GM23338 (cell line): ENCODE results near the gene TMSB4X. TPM values are rescaled to one million over a fixed set of nuclear protein-coding genes. Genes with fewer than 3 reads are reported as not detected.

Experiments used
- ATAC-seq: fragments of 200-7000 bp; cut with Tn5 transposase; 3 replicates; pipeline ENCODE4 v1.9.1; 2020
- DNase-seq: peaks from one replicate; pipeline ENCODE4 v3.0.0-alpha.2; 2015; ENCODE audit warnings: low spot score
- H2AFZ ChIP-seq: fragments of 200-600 bp; sonication (generic); 2 replicates; pipeline ENCODE4 v1.8.0; 2016; ENCODE audit warnings: antibody characterized with exemption, mild to moderate bottlenecking, moderate library complexity
- H3F3A ChIP-seq: fragments of 200-600 bp; sonication (generic); replicated peaks from 2 replicates; pipeline ENCODE4 v1.8.0; 2017; ENCODE audit warnings: antibody characterized with exemption, mixed run types, low read depth
- H3K27ac ChIP-seq: fragments of 200-600 bp; sonication (generic); 2 replicates; pipeline ENCODE4 v1.6.1; 2016; ENCODE audit warnings: low read depth
- H3K27me3 ChIP-seq: fragments of 200-600 bp; sonication (generic); 2 replicates; pipeline ENCODE4 v1.8.0; 2016; ENCODE audit warnings: mild to moderate bottlenecking, mixed run types, moderate library complexity; ENCODE audit not compliant: insufficient read depth
- H3K36me3 ChIP-seq: fragments of 200-600 bp; sonication (generic); 2 replicates; pipeline ENCODE4 v1.8.0; 2016; ENCODE audit warnings: mild to moderate bottlenecking; ENCODE audit not compliant: insufficient read depth
- H3K4me1 ChIP-seq: fragments of 200-600 bp; sonication (generic); 2 replicates; pipeline ENCODE4 v1.8.0; 2016; ENCODE audit warnings: mild to moderate bottlenecking, moderate library complexity; ENCODE audit not compliant: insufficient read depth
- H3K4me2 ChIP-seq: fragments of 200-600 bp; sonication (generic); 2 replicates; pipeline ENCODE4 v1.7.1; 2017; ENCODE audit warnings: mixed run types
- H3K4me3 ChIP-seq: fragments of 200-600 bp; sonication (generic); 2 replicates; pipeline ENCODE4 v1.6.1; 2016; ENCODE audit warnings: mixed run types
- H3K79me2 ChIP-seq: fragments of 200-600 bp; sonication (generic); replicated peaks from 2 replicates; pipeline ENCODE4 v1.8.0; 2017; ENCODE audit warnings: mild to moderate bottlenecking; ENCODE audit not compliant: insufficient read depth
- H3K9me2 ChIP-seq: fragments of 200-600 bp; sonication (generic); 2 replicates; pipeline ENCODE4 v1.8.0; 2017; ENCODE audit not compliant: insufficient read depth
- H4K20me1 ChIP-seq: fragments of 200-600 bp; sonication (generic); replicated peaks from 2 replicates; pipeline ENCODE4 v1.8.0; 2017; ENCODE audit warnings: mild to moderate bottlenecking; ENCODE audit not compliant: insufficient read depth
- H3K27ac Mint-ChIP-seq: 2 replicates; pipeline ENCODE4 v1.8.0; 2020; ENCODE audit warnings: inconsistent platforms, mild to moderate bottlenecking, moderate library complexity, mixed read lengths
- H3K27me3 Mint-ChIP-seq: 3 replicates; pipeline ENCODE4 v1.8.0; 2022; ENCODE audit warnings: low read depth, mild to moderate bottlenecking, moderate library complexity, mixed read lengths, inconsistent platforms; ENCODE audit not compliant: insufficient read depth, poor library complexity
- H3K36me3 Mint-ChIP-seq: 3 replicates; pipeline ENCODE4 v1.8.0; 2021; ENCODE audit warnings: low read depth, mild to moderate bottlenecking, inconsistent platforms, moderate library complexity, mixed read lengths
- H3K4me1 Mint-ChIP-seq: 3 replicates; pipeline ENCODE4 v1.8.0; 2020; ENCODE audit warnings: mild to moderate bottlenecking, inconsistent platforms, mixed read lengths
- H3K4me3 Mint-ChIP-seq: 3 replicates; pipeline ENCODE4 v1.8.0; 2021; ENCODE audit warnings: moderate library complexity, mild to moderate bottlenecking, inconsistent platforms, mixed read lengths
- H3K9me3 Mint-ChIP-seq: 3 replicates; pipeline ENCODE4 v1.8.0; 2020; ENCODE audit warnings: moderate library complexity, mild to moderate bottlenecking, inconsistent platforms, mixed read lengths
- CREB1 ChIP-seq: fragments of 250-450 bp; sonication (Bioruptor Pico); IDR thresholded peaks from 2 replicates; pipeline ENCODE4 v1.5.0; 2020; ENCODE audit warnings: low read depth, mild to moderate bottlenecking, moderate library complexity
- CTCF ChIP-seq, 2 experiments: fragments of 200-600 bp in 1 of 2; sonication (generic) in 1 of 2; conservative IDR thresholded peaks; 2 replicates each; pipeline versions ENCODE4 v1.5.1 to v1.6.1; 2016 to 2017; ENCODE audit warnings: antibody characterized with exemption in 2 of 2, low read depth in 2 of 2, mild to moderate bottlenecking in 2 of 2, moderate library complexity in 1 of 2
- EZH2 ChIP-seq: fragments of 200-600 bp; sonication (generic); IDR thresholded peaks from one replicate; pipeline ENCODE4 v1.8.0; 2017; ENCODE audit warnings: antibody characterized with exemption, mild to moderate bottlenecking, low read depth; ENCODE audit not compliant: unreplicated experiment
- EZH2phosphoT487 ChIP-seq: fragments of 200-600 bp; sonication (generic); IDR thresholded peaks from one replicate; pipeline ENCODE4 v1.8.1; 2018; ENCODE audit warnings: antibody characterized with exemption; ENCODE audit not compliant: unreplicated experiment
- JUNB ChIP-seq: IDR thresholded peaks from one replicate; pipeline ENCODE4 v1.6.1; 2016; ENCODE audit warnings: antibody characterized with exemption; ENCODE audit not compliant: unreplicated experiment
- NANOG ChIP-seq: IDR thresholded peaks from 2 replicates; pipeline ENCODE4 v1.6.1; 2016; ENCODE audit warnings: antibody characterized with exemption, borderline replicate concordance
- POLR2AphosphoS5 ChIP-seq: IDR thresholded peaks from 2 replicates; pipeline ENCODE4 v1.6.1; 2016; ENCODE audit warnings: antibody characterized with exemption, low read depth
- STAT1 ChIP-seq: IDR thresholded peaks from one replicate; pipeline ENCODE4 v1.6.1; 2016; ENCODE audit warnings: antibody characterized with exemption; ENCODE audit not compliant: unreplicated experiment
- ZNF114 ChIP-seq: fragments of 250-450 bp; sonication (Bioruptor Pico); IDR thresholded peaks from 2 replicates; pipeline ENCODE4 v1.5.0; 2020; ENCODE audit warnings: mild to moderate bottlenecking, moderate library complexity
- ZNF331 ChIP-seq: fragments of 250-450 bp; sonication (Bioruptor Pico); IDR thresholded peaks from 2 replicates; pipeline ENCODE4 v1.5.0; 2020; ENCODE audit warnings: low read depth, mild to moderate bottlenecking, moderate library complexity
- polyA plus RNA-seq: library from polyadenylated mRNA; unstranded; fragments of >200 nt; fragmentation: Nextera tagmentation; extraction: Ambion mirVana; gene quantifications from 2 replicates; pipeline ENCODE4 v1.2.1, GENCODE V29; 2016
- total RNA-seq: library from RNA; depleted of rRNA; stranded (reverse); fragments of >200 nt; shearing (Covaris generic); gene quantifications from 2 replicates; pipeline ENCODE4 v1.2.3, GENCODE V29; 2014
- TF ChIP-seq, protein P1 (sequence below): IDR thresholded peaks from 2 replicates; pipeline ENCODE4 v1.6.1; 2016; ENCODE audit warnings: antibody characterized with exemption
- TF ChIP-seq, protein P2 (sequence below): fragments of 250-450 bp; sonication (Bioruptor Pico); IDR thresholded peaks from 2 replicates; pipeline ENCODE4 v1.5.0; 2020; ENCODE audit warnings: mild to moderate bottlenecking, moderate library complexity

The TMSB4X gene
- total and polyA plus RNA-seq, 2 experiments from 2014 or later, result 999 to 6,191 TPM

GRCh38 chrX:12986886-12987285 is 12.0 kb downstream of the TMSB4X start:
- ATAC-seq, result no peak
- Mint-ChIP-seq H3K4me3 (no peak overlapping the region), H3K36me3 (peaks cover 12% of the 10 kb centered on the region), H3K9me3 (peaks cover 6% of the 10 kb centered on the region; the same call in 2 of the 3 replicates), H3K27me3 (peaks cover 4% of the 10 kb centered on the region), H3K4me1 (peaks cover 6% of the 10 kb centered on the region; the same call in 2 of the 3 replicates), H3K27ac (no peak overlapping the region)
- Histone ChIP-seq H3K36me3 (no peaks in the 10 kb centered on the region), H3K79me2 (no peaks in the 10 kb centered on the region), H3K9me2 (no peaks in the 10 kb centered on the region), H3K4me2 (no peak overlapping the region), H3K4me3 (no peak overlapping the region), H3K27ac (no peak overlapping the region), H2AFZ (no peak overlapping the region), H4K20me1 (no peaks in the 10 kb centered on the region), H3K4me1 (0 out of 2 replicates have a peak, but pooled peaks cover 5% of the 10 kb centered on the region), H3K27me3 (no peaks in the 10 kb centered on the region), H3F3A (no peaks in the 10 kb centered on the region)
- TF ChIP-seq JUNB (no peak), EZH2 (no peak), CREB1 (CRISPR knock-in tag) (no peak)
- DNase-seq, result no peak

- Histone ChIP-seq H3K79me2 (no peaks in the 10 kb centered on the region), H3K4me2 (no peak overlapping the region), H2AFZ (no peak overlapping the region), H3K27ac (no peak overlapping the region), H3K4me1 (0 out of 2 replicates have a peak, but pooled peaks cover 5% of the 10 kb centered on the region), H3F3A (no peaks in the 10 kb centered on the region), H3K9me2 (no peaks in the 10 kb centered on the region), H3K36me3 (no peaks in the 10 kb centered on the region), H3K4me3 (no peak overlapping the region), H3K27me3 (no peaks in the 10 kb centered on the region), H4K20me1 (no peaks in the 10 kb centered on the region)
- Mint-ChIP-seq H3K4me1 (peaks cover 6% of the 10 kb centered on the region; the same call in 2 of the 3 replicates), H3K36me3 (peaks cover 12% of the 10 kb centered on the region), H3K9me3 (peaks cover 6% of the 10 kb centered on the region; the same call in 2 of the 3 replicates), H3K27me3 (peaks cover 4% of the 10 kb centered on the region), H3K27ac (no peak overlapping the region), H3K4me3 (no peak overlapping the region)
- ATAC-seq, result no peak
- no peak for DNase-seq
- TF ChIP-seq, protein P1, sequence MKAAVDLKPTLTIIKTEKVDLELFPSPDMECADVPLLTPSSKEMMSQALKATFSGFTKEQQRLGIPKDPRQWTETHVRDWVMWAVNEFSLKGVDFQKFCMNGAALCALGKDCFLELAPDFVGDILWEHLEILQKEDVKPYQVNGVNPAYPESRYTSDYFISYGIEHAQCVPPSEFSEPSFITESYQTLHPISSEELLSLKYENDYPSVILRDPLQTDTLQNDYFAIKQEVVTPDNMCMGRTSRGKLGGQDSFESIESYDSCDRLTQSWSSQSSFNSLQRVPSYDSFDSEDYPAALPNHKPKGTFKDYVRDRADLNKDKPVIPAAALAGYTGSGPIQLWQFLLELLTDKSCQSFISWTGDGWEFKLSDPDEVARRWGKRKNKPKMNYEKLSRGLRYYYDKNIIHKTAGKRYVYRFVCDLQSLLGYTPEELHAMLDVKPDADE, result no peak
- TF ChIP-seq NANOG (no peak), JUNB (no peak), ZNF114 (CRISPR knock-in tag) (no peak), POLR2AphosphoS5 (no peak), CREB1 (CRISPR knock-in tag) (no peak), EZH2 (no peak), STAT1 (no peak), EZH2phosphoT487 (no peak), CTCF (conservative IDR thresholded peaks at IDR 0.05; ENCODE audit: low read depth in 2 of 2) (no peak), ZNF331 (CRISPR knock-in tag) (no peak)
- TF ChIP-seq, protein P2, sequence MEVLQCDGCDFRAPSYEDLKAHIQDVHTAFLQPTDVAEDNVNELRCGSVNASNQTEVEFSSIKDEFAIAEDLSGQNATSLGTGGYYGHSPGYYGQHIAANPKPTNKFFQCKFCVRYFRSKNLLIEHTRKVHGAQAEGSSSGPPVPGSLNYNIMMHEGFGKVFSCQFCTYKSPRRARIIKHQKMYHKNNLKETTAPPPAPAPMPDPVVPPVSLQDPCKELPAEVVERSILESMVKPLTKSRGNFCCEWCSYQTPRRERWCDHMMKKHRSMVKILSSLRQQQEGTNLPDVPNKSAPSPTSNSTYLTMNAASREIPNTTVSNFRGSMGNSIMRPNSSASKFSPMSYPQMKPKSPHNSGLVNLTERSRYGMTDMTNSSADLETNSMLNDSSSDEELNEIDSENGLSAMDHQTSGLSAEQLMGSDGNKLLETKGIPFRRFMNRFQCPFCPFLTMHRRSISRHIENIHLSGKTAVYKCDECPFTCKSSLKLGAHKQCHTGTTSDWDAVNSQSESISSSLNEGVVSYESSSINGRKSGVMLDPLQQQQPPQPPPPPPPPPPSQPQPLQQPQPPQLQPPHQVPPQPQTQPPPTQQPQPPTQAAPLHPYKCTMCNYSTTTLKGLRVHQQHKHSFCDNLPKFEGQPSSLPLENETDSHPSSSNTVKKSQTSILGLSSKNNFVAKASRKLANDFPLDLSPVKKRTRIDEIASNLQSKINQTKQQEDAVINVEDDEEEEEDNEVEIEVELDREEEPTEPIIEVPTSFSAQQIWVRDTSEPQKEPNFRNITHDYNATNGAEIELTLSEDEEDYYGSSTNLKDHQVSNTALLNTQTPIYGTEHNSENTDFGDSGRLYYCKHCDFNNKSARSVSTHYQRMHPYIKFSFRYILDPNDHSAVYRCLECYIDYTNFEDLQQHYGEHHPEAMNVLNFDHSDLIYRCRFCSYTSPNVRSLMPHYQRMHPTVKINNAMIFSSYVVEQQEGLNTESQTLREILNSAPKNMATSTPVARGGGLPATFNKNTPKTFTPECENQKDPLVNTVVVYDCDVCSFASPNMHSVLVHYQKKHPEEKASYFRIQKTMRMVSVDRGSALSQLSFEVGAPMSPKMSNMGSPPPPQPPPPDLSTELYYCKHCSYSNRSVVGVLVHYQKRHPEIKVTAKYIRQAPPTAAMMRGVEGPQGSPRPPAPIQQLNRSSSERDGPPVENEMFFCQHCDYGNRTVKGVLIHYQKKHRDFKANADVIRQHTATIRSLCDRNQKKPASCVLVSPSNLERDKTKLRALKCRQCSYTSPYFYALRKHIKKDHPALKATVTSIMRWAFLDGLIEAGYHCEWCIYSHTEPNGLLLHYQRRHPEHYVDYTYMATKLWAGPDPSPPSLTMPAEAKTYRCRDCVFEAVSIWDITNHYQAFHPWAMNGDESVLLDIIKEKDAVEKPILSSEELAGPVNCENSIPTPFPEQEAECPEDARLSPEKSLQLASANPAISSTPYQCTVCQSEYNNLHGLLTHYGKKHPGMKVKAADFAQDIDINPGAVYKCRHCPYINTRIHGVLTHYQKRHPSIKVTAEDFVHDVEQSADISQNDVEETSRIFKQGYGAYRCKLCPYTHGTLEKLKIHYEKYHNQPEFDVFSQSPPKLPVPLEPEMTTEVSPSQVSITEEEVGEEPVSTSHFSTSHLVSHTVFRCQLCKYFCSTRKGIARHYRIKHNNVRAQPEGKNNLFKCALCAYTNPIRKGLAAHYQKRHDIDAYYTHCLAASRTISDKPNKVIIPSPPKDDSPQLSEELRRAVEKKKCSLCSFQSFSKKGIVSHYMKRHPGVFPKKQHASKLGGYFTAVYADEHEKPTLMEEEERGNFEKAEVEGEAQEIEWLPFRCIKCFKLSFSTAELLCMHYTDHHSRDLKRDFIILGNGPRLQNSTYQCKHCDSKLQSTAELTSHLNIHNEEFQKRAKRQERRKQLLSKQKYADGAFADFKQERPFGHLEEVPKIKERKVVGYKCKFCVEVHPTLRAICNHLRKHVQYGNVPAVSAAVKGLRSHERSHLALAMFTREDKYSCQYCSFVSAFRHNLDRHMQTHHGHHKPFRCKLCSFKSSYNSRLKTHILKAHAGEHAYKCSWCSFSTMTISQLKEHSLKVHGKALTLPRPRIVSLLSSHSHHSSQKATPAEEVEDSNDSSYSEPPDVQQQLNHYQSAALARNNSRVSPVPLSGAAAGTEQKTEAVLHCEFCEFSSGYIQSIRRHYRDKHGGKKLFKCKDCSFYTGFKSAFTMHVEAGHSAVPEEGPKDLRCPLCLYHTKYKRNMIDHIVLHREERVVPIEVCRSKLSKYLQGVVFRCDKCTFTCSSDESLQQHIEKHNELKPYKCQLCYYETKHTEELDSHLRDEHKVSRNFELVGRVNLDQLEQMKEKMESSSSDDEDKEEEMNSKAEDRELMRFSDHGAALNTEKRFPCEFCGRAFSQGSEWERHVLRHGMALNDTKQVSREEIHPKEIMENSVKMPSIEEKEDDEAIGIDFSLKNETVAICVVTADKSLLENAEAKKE, result no peak
Measured at GRCh38 chrX:12987340-12987739, 12.4 kb downstream of the TMSB4X start.
